B cell (primary cell): ENCODE results near the gene PNPLA6.

Experiments used
- CTCF ChIP-seq: fragments of 200-600 bp; IDR thresholded peaks from one replicate; pipeline ENCODE4 v1.8.0; 2022; ENCODE audit warnings: antibody characterized with exemption, mild to moderate bottlenecking
- EZH2 ChIP-seq: IDR thresholded peaks from 2 replicates; pipeline ENCODE4 v1.6.1; 2012; ENCODE audit warnings: borderline replicate concordance, low read depth, mild to moderate bottlenecking, moderate library complexity, low read length; ENCODE audit not compliant: insufficient read depth, poor library complexity, severe bottlenecking

GRCh38 chr19:7549429-7550148, 14.1 kb downstream of the PNPLA6 start:
- TF ChIP-seq CTCF (no peak), EZH2 (no peak)
